HG03457 (cell line): ENCODE measurements around the gene FOXN4.

Experiments used
- ATAC-seq: cut with Tn5 transposase; IDR thresholded peaks from one replicate; pipeline ENCODE4 v1.9.1; 2021; ENCODE audit warnings: moderate number of reproducible peaks; ENCODE audit not compliant: unreplicated experiment

Gene FOXN4

DNA sequence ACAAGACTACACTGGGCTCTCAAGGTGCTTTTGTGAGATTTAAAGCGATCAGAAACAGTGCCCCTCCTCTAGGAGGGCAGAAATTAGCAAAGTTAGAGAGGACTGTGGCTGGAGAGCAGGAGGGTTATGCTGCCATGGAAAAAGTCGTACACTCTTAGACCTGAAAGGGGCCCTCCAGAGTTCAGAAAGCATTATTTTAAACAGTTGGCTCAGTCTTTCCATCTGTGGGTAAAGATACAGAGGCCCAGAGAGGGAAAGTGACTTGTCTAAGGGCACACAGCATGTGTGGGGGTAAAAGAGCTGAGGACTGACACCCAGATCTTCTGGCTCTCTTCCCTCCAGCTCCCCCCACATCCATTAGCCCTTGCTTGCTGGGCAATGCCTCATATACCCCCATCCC is 47.1 kb downstream of the FOXN4 start:
- no peak for ATAC-seq

DNA sequence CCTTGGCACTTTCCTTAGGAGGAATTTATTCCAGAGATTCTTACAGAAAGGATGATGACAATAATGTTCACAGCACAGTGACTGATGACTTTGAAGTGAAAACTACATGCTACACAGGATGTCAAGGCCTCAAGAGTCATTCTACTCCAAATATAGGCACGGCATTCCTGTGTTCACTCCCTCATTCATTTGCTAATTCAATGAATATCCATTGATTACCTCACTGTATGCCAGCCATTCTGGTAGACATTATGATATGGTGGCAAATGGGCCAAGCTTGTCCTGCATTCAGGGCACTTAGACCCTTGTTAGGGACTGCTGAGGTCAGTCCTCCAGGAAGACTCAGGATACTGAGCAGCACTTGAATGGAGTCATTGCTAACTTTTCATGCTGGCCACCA is 48.0 kb downstream of the FOXN4 start:
- no peak for ATAC-seq

DNA sequence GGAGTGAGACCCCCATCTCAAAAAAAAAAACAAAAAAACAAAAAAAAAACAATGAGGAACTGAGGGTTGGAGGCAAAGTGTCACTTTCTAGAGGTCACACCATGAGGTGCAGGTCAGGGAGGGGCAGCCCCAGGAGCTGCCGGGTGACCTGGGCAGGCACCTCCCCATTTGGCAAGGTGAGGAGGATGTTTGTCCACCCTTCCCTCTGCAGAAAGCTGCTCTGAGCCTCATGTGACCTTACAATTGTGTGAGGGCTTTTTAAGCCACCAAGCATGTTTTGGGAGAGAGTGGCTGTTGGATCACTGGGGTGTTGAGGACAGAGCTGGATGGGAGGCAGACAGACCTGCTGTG is 49.6 kb downstream of the FOXN4 start:
- no peak for ATAC-seq

DNA sequence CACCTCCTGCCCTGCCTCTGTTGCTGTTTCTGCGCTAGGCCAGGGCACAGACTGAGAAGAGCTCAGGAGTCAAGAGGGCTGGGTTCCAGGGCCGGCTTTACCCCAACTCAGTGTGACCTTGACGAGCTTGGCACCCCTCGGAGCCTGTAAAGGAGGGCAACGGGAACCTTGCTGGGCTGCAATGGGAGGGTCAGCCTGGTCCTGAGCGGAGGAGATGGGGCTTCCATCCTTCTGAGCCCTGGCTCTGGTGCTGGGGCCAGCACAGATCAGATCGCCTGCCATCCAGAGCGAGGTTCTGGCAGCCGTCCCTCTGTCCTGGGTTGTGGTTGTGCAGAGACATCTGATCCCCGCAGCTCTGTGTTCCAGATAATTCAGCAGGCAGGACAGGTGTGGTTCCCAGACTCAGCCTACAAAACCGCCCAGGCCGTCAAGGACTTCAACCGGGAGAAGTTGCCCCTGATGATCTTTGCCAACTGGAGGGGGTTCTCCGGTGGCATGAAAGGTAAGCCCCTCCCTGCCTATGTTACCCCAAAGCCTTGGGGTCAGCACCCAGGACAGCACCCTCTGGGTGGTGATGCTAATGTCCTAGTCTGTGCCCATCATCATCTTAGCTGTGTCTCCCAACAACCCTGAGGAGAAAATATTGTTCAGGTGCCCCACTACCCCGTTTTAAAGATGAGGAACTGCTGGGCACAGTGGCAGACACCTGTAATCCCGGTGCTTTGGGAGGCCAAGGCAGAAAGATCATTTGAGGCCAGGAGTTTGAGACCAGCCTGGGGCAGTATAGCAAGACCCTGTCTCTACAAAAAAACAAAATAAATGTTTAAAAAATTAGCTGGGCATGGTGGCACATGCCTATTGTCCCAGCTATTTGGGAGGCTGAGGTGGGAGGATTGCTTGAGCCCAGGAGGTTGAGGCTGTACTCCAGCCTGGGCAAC is 50.2 kb downstream of the FOXN4 start:
- no peak for ATAC-seq

DNA sequence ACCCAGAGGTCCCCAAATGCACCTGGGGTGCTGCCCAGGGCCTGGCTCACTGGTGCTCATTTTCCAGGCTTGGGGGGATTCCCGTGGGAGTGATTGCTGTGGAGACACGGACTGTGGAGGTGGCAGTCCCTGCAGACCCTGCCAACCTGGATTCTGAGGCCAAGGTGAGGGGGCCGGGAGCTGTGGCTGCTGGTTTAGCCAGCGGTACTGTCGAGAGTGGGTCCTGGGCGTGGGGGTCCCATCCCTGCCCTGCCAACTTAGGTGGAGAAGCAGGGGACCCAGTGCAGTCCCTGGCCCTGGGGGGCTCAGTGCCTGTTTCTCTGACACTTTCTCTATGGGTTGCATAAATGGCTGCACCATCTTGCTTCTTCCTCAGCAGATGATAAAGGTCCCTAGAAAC is 50.9 kb downstream of the FOXN4 start:
- no peak for ATAC-seq

DNA sequence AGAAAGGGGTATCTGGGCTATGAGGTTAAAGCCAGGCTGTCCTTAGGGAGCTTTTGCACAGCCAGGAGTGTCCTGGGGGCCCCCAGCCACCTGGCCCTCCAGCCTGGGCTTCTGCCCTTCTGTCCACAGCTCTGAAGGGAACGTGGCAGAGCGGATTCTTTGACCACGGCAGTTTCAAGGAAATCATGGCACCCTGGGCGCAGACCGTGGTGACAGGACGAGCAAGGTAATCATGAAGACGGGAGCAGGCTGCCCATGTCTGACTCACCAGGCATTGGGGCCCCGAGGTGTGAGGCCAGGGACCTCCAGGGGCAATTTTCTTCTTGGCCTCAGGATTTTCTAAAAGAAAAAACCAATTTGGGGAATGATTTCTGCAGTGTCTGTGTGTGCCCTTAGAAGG is 53.1 kb downstream of the FOXN4 start:
- no peak for ATAC-seq

DNA sequence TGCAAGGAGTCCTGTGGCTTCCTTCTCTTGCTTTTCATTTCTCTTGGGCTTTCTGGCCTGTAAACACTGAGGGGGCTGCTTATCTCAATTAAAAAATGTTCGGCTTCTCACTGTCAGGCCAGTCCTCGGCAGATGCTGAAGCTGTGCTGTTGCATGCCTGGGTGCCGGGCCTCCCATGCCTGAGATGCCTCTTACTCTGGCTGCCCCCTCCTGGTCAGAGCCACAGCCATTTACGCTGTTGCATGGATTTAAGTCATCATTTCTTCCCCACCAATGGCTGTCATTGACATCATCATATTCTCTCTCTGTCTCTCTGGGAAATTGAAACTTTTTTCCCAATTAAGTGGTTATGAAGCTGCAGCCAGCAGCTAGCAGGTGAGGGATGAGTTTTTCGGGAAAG is 53.7 kb downstream of the FOXN4 start:
- ATAC-seq = no peak

DNA sequence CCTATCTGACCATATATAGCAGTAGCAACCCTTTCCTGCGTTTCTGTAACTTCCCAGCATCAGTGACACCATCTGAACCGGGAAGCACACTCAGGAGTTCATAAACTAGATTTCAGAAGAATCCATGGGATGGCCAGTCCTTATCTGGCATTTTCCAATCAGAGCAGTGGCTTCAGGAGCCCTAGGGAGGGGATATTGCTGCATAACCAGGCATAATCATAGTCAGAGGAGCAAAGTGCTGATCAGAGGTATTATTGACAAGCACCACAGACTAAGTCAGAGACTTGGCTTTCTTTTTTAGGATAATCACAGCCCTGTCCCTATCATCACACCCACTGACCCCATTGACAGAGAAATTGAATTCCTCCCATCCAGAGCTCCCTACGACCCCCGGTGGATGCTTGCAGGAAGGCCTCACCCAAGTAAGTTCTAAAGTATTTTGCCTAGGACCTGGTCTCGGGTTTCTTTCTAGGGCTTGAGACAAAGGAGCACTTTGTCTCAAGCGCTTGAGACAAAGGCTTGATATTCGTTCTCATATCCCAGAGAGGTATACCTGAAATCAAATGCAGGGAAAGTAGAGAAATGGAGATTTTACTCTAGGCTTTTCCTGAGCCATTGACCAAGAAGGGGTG is 55.1 kb downstream of the FOXN4 start:
- ATAC-seq = no peak

DNA sequence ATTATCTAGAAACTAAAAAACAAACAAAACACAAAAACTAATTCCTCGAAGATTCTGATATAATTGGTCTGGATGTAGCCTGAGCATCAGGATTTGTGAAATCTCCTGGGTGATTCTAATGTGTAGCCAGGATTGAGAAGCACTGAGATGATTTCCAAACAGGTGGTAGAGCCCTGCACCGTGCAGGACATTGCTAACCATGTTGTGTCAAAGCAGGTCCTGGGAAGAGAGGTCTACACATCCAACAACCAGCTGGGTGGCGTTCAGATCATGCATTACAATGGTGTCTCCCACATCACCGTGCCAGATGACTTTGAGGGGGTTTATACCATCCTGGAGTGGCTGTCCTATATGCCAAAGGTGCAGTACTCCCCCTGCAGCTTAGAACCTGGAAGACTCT is 56.3 kb downstream of the FOXN4 start:
- ATAC-seq = no peak

DNA sequence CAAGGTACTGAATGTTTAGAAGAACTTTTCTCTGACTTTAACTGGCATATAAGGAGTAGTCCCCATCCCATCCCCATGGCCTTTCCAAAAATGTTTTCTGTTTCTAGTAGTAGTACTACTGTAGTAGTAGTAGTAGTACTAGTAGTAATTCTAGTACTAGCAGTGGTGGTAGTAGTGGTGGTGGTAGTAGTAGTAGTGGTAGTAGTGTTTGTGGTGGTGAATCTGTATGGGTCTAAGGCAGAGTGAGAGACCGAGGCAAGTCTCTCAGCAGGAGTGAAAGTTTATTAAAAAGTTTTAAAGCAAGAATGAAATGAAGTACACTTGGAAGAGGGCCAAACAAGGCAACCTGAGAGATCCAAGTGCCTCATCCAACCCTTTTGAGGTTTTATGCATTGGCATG is 58.6 kb downstream of the FOXN4 start:
- ATAC-seq = no peak

DNA sequence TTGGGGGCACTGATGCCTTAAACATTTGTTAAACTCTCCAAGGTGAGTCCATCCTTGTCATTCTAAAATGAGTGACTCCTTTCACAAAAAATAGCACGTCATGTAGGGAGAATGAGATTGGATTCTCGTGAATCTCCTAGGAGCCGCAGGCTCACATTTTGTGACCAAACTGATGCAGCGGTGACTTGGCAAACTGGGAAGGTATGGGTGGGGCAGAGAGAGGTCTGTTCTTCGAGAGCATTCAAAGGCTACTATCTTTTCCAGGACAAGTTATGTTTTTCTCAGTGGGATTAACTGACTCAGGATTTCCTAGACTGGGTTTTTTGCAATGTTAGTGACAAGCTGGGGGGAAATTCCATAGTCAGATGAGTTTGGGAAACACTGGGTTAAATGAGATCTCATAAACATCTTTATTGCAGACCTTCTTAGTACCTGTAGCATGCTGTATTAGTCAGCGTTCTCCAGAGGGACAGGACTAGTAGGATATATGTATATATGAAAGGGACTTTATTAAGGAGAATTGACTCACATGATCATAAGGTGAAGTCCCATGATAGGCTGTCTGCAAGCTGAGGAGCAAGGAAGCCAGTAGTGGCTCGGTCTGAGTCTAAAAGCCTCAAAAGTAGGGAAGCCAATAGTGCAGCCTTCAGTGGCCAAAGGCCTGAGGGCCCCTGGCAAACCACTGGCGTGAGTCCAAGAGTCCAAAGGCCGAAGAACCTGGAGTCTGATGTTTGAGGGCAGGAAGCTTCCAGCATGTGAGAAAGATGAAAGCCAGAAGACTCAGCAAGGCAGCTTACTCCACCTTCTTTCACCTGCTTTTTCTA is 61.0 kb downstream of the FOXN4 start:
- ATAC-seq = no peak

DNA sequence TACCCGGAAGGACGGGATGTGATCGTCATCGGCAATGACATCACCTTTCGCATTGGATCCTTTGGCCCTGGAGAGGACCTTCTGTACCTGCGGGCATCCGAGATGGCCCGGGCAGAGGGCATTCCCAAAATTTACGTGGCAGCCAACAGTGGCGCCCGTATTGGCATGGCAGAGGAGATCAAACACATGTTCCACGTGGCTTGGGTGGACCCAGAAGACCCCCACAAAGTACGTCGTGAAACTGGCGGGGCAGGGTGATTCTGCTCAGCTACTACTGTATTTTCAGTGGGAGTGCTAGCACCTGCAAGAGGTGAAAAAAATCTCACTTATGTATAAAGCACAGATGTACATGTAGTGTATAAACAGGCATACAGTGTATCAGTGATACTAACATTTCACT is 62.9 kb downstream of the FOXN4 start:
- ATAC-seq = no peak

DNA sequence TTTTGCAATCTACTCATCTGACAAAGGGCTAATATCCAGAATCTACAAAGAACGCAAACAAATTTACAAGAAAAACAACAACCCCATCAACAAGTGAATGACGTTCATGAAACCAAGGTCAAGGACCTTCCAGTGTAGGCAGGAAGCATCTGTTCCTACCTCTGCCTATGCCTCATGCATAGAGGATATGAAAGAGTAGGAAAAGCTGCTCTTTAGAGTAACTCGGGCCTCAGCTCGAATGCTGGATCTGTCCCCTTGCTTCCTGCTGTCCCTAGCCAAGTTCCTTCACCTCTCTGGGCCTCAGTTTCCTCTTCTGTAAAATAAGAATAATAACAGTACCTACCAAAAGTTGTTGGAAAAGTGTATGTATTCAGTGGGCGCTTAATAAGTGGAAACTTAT is 65.0 kb downstream of the FOXN4 start:
- ATAC-seq = no peak

DNA sequence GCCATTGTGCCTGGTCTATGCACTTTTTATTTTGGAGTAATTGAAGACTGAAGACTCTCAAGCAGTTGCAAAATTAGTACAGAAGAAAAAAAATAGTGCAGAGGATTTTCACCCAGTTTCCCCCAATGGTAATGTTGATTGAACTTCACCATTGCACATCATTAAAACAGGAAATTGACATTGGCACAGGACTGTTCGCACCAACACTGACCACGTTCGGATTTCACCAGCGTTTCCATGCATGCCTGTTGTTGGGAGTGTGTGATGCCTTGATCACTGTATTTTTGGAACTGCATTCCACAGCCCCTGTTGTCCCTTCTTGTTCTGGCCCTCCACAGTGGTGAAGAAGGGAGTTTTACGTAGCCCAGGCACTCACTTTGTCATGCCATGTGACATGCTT is 67.1 kb downstream of the FOXN4 start:
- no peak for ATAC-seq

DNA sequence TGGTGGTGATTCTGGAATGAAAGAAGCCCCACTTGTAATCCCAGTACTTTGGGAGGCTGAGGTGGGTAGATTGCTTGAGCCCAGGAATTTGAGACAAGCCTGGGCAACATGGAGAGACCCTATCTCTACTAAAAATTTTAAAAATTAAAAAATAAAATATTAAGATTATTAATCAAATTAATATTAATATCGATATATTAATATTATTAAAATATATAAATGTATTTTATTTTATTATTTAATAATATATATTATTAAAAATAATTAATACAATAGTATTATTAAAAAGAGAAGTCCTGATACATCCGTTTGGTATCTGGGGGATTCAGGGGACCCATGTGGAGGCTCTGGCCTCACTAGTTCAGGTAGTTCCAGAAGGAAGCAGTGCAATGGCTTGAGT is 68.7 kb downstream of the FOXN4 start:
- ATAC-seq = no peak

DNA sequence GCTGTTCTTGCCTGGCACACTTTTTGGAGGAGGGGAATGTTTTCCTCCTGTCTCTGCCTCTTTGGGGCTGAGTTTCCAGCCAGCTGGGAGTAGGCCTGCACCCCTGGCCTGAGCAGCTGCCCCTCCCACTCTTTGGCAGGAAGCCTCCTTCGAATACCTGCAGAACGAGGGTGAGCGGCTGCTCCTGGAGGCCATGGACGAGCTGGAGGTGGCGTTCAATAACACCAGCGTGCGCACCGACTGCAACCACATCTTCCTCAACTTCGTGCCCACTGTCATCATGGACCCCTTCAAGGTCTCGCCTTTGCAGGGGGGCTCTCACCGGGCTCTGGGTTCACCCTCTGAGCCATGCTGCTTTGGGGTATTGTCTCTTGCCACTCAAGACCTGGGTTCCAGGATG is 69.4 kb downstream of the FOXN4 start:
- no peak for ATAC-seq

DNA sequence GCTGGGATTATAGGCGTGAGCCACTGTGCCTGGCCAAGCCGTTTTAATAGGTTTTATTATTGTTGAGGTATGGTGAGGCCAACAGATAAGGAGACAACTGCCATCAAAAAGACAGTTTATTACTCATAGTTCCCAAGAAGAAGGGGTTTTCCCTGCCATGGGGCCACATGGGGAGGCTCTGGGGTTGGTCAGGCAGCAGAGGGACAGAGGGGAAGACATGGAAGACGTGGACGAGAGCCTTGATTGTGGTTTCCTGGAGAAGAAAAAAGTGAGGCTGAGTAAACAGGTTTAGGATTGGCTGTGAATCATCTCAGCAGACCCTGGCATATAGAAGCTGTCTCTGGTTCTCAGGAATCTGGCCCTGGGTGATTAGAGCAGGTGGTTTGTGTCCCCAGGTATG is 69.9 kb downstream of the FOXN4 start:
- ATAC-seq = no peak

DNA sequence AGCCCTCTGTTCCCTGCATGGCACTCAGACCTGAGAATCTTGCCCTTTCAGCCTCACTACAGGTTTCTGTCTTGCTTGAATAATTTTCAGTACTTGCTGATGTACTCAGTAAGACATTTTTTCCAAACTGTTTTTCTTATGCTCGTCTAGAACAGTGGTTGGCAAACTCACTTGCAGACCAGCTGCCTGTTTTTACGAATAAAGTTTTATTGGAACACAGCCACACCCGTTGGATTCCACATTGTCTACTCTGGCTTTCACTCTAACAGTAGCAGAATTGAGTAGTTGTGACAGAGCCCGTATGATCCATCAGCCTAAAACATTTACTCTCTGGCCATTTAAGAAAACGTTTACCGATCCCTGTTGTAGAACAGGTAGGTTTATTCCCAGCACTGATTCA is 72.8 kb downstream of the FOXN4 start:
- ATAC-seq = no peak

DNA sequence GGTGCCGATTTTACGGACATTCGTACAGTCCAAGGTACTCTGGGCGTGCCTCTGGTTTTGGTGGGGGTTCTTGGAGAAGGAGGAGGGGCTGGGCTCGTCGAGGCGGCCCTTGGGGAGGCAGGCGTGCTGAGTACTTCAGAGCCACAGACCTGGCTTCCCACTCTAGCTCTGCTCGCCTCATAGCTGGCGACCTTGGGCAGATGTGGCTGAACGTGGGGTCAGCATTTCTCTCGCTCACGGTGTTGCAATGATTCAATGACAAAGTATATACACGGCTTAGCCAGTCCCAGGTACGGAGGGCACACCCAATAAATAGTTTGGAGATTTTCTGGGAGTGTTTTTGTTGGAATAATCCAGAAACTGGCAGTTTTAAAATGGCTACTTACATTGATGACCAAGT is 75.1 kb downstream of the FOXN4 start:
- no peak for ATAC-seq

DNA sequence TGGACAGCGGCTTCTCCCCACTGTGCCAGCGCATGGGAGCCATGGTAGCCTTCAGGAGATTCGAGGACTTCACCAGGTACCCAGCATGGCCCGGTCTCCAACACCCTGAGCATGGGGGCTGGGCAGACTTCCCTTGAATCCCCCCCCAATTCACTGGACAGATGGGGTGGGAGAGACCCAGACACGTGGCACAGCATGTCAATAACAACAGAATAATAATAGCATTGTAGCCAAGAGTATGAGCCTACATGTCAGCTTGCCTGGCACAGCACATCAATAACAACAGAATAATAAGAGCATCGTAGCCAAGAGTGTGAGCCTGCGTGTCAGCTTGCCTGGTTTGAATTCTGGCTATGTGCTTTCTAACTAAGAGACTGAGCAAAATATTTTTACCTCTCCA is 76.4 kb downstream of the FOXN4 start:
- no peak for ATAC-seq

DNA sequence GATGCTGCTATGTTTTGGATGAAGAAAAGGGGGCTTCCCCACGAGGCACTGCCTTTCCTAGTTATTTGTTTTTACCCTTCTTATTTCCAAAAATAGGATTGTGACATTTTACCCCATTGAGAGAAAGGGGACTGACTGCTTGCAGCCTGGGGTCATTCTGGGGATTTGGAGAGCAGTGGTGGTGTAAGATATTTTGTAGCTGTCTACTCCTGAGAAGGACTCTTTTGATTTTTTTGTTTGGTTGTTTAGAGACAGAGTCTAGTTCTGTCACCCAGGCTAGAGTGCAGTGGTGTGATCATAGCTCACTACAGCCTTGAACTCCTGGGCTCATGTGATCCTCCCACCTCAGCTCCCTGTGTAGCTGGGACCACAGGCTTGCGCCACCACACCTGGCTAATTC is 78.9 kb downstream of the FOXN4 start:
- ATAC-seq = no peak

DNA sequence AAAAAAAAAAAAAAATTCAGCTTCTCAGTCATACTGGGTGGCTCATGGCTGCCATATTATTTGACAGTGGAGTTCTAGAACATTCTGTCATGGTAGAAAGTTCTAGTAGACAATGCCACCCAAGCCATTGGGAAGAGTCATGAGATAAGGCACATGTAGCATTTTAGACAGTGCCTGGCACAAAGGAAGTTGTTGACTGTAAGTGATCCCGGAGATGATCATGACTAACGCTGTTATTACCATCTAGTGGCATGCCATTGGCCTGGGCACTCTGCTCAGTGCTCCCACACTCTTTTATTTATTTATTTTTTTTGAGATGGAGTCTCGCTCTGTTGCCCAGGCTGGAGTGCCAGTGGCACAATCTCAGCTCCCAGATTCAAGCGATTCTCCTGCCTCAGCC is 80.4 kb downstream of the FOXN4 start:
- no peak for ATAC-seq
